Measurements from ENCODE around the gene PARD6G.

- TF ChIP-seq, protein P1, sequence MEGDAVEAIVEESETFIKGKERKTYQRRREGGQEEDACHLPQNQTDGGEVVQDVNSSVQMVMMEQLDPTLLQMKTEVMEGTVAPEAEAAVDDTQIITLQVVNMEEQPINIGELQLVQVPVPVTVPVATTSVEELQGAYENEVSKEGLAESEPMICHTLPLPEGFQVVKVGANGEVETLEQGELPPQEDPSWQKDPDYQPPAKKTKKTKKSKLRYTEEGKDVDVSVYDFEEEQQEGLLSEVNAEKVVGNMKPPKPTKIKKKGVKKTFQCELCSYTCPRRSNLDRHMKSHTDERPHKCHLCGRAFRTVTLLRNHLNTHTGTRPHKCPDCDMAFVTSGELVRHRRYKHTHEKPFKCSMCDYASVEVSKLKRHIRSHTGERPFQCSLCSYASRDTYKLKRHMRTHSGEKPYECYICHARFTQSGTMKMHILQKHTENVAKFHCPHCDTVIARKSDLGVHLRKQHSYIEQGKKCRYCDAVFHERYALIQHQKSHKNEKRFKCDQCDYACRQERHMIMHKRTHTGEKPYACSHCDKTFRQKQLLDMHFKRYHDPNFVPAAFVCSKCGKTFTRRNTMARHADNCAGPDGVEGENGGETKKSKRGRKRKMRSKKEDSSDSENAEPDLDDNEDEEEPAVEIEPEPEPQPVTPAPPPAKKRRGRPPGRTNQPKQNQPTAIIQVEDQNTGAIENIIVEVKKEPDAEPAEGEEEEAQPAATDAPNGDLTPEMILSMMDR (IDR thresholded peaks at IDR 0.05) = no peak
- TF ChIP-seq POLR2A (IDR thresholded peaks at IDR 0.05) = no peak
These were observed 110.6 kb downstream of the PARD6G start for GRCh38 chr18:80136679-80137078.
